Liver (tissue), 3 donors: ENCODE data around the gene MPRIP.
"Not testable (repeated sequence)": the region's sequence is repeated elsewhere in the genome, so short reads cannot be mapped to it uniquely, and the experiment has no call there.

Experiments
- FOXA1 ChIP-seq: IDR thresholded peaks from 2 replicates; pipeline ENCODE4 v1.6.1; 2016; ENCODE audit warnings: antibody characterized with exemption
- HNF4A ChIP-seq, 2 donors: conservative IDR thresholded peaks; 2 replicates each; pipeline ENCODE4 v1.6.1; 2016; ENCODE audit warnings: antibody characterized with exemption in 2 of 2, mild to moderate bottlenecking in 2 of 2
- NR2F2 ChIP-seq: IDR thresholded peaks from 2 replicates; pipeline ENCODE4 v1.6.1; 2016; ENCODE audit warnings: antibody characterized with exemption
- RAD21 ChIP-seq, 2 donors: IDR thresholded peaks; 2 replicates each; pipeline ENCODE4 v1.6.1; 2016; ENCODE audit warnings: antibody characterized with exemption in 2 of 2, mild to moderate bottlenecking in 2 of 2
- RXRA ChIP-seq, 2 donors: IDR thresholded peaks; 2 replicates each; pipeline ENCODE4 v1.6.1; 2017 to 2018; ENCODE audit warnings: antibody characterized with exemption in 2 of 2, mild to moderate bottlenecking in 1 of 2
- TAF1 ChIP-seq: conservative IDR thresholded peaks from 2 replicates; pipeline ENCODE4 v1.6.1; 2016; ENCODE audit warnings: antibody characterized with exemption, mild to moderate bottlenecking
- TF ChIP-seq, protein P1 (sequence below): fragments of 150-350 bp; IDR thresholded peaks from 2 replicates; pipeline ENCODE4 v1.5.1; 2017; ENCODE audit warnings: improper control_type of control experiment, low read depth, low read length; ENCODE audit not compliant: missing input control
- donor health status: healthy.
- donor health status: healthy.

DNA sequence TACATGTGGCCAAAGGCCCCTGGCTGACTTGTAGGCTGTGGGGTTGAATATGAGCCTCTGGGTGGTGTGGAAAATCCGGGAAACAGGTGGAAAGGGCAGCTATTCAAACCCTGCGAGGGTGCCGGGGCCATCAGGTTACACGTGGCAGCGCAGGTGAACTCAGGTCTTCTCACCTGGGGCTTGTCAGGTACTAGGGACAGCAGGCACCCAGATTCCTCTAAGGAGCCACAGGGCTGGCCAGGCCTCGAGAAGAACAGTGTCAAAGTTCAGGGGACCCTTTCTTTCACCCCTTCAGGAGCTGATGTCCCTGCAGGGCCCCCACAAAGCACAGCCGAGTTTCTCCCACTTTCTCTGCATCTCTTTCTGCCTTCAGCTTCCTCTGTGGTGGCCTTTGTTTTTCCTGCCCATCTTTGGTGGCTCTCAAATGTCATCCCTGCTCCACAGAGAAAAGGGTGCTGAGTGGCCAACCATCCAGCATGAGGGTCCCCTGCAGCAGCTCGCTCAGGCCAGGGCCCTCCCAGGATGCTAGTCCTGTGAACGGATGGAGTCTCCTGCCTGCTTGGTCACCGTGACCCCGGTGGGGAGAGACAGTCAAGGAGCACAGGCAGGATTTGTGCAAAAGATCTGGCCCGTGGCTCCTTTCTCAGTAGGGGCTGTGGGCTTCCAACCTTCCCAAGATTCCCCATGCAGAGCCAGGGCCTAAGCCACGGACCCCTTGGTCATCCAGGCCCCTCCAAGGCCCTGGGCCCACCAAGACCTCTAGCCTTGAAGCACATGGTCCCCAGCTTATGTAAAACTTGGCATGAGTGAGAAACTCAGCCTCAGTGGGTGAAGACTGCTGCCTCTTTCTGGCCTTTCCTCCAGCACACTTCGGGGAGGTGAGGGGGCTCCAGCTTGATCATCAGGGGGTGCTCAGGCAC, 28.2 kb upstream of the MPRIP start:
- TF ChIP-seq, protein P1, sequence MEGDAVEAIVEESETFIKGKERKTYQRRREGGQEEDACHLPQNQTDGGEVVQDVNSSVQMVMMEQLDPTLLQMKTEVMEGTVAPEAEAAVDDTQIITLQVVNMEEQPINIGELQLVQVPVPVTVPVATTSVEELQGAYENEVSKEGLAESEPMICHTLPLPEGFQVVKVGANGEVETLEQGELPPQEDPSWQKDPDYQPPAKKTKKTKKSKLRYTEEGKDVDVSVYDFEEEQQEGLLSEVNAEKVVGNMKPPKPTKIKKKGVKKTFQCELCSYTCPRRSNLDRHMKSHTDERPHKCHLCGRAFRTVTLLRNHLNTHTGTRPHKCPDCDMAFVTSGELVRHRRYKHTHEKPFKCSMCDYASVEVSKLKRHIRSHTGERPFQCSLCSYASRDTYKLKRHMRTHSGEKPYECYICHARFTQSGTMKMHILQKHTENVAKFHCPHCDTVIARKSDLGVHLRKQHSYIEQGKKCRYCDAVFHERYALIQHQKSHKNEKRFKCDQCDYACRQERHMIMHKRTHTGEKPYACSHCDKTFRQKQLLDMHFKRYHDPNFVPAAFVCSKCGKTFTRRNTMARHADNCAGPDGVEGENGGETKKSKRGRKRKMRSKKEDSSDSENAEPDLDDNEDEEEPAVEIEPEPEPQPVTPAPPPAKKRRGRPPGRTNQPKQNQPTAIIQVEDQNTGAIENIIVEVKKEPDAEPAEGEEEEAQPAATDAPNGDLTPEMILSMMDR: not testable (repeated sequence)
- not testable (repeated sequence) for TF ChIP-seq NR2F2; RAD21 (IDR thresholded peaks at IDR 0.05); HNF4A (conservative IDR thresholded peaks at IDR 0.05); FOXA1; RXRA (IDR thresholded peaks at IDR 0.05); TAF1
